ENCODE results near the gene DNAJC17.

DNAJC17 gene

DNA sequence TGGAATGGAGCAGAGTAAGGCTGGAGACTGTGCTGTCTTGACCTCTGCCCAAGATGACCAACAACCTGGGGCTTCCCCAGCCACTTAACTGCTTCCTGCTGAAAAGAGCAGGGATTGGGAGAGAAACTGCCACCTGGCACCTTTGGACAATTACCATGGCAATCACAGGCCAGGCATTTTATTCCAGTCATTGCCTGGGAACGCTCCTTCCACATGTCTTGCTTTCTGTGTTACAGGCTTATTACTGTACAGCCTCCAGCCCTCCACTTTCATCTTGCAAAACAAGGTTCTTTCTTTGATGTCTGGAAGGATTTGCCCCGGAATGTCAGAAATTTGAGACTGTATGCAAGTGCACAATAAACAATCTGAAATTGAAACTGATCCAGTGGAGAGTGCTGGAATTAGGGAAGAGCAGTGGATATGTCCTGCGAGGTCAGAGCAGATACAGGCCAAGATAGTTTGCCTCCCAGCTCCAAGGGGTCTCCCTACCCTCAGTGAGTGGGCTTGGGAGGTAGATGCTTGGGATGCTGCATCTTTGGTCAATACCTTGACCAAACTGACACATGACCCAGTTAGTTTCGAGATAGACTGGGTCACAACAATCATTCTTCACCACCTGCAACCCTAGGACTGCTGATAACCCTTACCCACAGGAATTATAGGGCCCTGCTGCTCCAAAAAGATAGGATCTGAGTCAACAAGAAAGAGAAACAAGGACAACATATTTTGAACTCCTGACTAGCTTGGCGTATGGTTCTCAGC is 18.6 kb upstream of the DNAJC17 start:
- POLR2A ChIA-PET, result no interaction called here
- no peak for DNase-seq (ENCODE audit: extremely low spot score)

DNA sequence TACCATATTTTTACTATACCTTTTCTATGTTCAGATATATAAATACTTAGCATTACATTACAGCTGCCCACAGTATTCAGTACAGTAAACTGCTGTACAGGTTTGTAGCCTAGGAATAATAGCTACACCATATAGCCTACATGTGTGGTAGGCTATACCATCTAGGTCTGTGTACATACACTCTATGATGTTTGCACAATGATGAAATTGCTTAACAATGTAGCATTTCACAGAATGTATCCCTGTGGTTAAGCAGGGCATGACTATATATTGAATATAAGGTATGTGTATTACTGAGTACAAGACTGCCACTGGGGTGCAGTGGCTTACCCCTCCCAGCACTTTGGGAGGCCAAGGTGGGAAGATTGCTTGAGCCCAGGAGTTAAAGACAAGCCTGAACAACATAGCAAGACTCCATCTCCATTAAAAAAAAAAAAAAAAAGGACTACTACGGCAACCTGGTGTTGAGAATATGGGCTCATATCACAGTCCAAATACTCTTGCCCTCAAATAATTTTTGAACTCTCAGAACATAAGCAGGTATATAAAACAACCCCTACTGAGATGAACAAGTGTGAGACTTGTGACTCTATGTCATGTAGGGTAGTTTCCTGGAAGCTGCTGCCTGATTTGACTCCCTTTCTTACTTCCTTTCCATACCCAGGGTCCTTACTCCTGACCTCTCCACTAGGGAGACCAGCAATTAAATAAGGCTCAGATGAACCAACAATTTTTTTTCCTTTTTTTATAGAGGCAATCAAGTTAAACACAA is 16.5 kb upstream of the DNAJC17 start:
- DNase-seq (ENCODE audit: extremely low spot score), result no peak
- ChIA-PET CTCF (interaction anchor here (1.9 kb wide), 1 partner anchor 35 kb away, joined by 5 read pairs; no protein-coding TSS in a partner anchor), POLR2A (no interaction called here)
- TF ChIP-seq, protein P1, sequence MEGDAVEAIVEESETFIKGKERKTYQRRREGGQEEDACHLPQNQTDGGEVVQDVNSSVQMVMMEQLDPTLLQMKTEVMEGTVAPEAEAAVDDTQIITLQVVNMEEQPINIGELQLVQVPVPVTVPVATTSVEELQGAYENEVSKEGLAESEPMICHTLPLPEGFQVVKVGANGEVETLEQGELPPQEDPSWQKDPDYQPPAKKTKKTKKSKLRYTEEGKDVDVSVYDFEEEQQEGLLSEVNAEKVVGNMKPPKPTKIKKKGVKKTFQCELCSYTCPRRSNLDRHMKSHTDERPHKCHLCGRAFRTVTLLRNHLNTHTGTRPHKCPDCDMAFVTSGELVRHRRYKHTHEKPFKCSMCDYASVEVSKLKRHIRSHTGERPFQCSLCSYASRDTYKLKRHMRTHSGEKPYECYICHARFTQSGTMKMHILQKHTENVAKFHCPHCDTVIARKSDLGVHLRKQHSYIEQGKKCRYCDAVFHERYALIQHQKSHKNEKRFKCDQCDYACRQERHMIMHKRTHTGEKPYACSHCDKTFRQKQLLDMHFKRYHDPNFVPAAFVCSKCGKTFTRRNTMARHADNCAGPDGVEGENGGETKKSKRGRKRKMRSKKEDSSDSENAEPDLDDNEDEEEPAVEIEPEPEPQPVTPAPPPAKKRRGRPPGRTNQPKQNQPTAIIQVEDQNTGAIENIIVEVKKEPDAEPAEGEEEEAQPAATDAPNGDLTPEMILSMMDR (IDR thresholded peaks at IDR 0.05; ENCODE audit: control extremely low read depth, extremely low read depth, low read depth, missing control alignments), result no peak

More for the DNA sequence above, 18.6 kb upstream of the DNAJC17 start:
- TF ChIP-seq, protein P1 (IDR thresholded peaks at IDR 0.05; ENCODE audit: control extremely low read depth, extremely low read depth, low read depth, missing control alignments), result no peak
- CTCF ChIA-PET, result interaction anchor here (0.9 to 1.6 kb wide), 2 partner anchors 10 to 360 kb away, joined by 3 read pairs; no protein-coding TSS in a partner anchor

DNA sequence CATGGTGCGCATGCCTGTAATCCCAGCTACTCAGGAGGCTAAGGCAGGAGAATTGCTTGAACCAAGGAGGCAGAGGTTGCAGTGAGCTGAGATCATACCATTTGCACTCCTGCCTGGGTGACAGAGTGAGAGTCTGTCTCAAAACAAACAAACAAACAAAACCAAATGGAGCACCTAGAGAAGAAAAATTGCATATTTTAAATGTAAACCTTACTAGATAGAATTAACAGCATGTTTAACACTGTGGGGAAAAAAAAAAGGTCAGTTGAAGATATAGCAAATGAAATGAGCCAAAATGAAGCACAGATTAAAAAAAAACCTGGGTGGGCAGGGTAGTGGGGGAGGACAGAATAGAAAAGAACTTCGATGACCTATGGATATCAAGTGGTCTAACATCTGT is 13.9 kb upstream of the DNAJC17 start:
- ChIA-PET POLR2A (no interaction called here), CTCF (no interaction called here)
- no peak for DNase-seq (ENCODE audit: extremely low spot score)
- TF ChIP-seq, protein P1 (IDR thresholded peaks at IDR 0.05; ENCODE audit: control extremely low read depth, extremely low read depth, low read depth, missing control alignments), result no peak

DNA sequence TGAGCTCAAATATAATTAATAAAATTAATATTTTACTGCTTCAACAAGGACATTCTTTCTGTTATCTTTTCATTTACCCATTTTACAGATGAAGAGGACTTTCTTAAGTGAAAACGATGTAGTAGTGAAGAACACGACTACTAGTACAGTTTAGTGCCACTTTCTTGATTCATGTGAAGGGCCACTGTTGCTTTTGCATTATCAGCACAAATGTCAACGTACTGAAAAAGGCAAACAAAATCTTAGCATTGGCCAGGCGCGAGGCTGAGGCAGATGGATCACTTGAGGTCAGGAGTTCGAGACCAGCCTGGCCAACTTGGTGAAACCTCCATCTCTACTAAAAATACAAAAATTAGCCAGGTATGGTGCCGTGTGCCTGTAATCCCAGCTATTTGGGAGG is 11.8 kb upstream of the DNAJC17 start:
- CTCF ChIA-PET, result interaction anchor here (1.0 to 1.6 kb wide), 3 partner anchors 9 to 40 kb away, joined by 3 to 9 read pairs (median 3); partner anchors contain the start of gene PPP1R14D
- DNase-seq (ENCODE audit: extremely low spot score), result no peak
- POLR2A ChIA-PET, result interaction anchor here (0.7 kb wide), 1 partner anchor 12 kb away, joined by 3 read pairs; no protein-coding TSS in a partner anchor
- TF ChIP-seq, protein P1 (IDR thresholded peaks at IDR 0.05; ENCODE audit: control extremely low read depth, extremely low read depth, low read depth, missing control alignments), result no peak

DNA sequence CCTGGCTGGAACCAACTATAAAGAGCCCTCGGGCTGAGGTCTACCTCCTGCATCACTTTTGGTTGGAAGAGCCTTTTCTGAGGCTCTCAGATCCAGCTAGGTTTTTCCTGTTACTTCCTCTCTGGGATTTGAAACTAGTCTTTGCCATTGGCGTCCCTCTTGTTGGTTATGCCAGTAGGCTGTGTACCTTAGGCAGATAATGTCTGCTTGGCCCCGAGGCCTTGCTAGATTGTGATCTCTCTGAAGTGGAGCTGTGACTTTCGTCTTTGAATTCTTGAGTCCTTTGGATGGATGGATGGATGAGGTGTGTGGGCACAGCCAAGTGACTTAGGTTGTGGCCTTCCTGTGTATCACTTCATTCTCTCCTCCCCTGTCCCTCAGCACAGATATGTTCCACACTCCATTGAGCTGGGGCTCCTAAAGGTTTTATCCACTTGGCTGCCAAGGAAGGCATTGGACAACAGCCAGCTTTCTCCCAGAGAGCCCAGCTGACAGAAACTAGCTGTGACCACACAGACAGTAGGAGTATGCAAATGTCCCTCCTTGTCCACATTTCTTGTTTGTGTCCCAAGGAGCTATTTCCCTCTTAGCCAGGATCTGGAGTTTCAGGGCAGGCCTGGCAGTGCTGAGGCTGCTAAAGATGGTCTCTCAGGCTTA is 7.9 kb upstream of the DNAJC17 start:
- no peak for DNase-seq (ENCODE audit: extremely low spot score)
- ChIA-PET CTCF (interaction anchor here (0.8 to 4.1 kb wide), 9 partner anchors 10 to 135 kb away, joined by 3 to 31 read pairs (median 3); partner anchors contain the start of gene VPS18), POLR2A (no interaction called here)
- TF ChIP-seq, protein P1 (IDR thresholded peaks at IDR 0.05; ENCODE audit: control extremely low read depth, extremely low read depth, low read depth, missing control alignments), result no peak

Data from GM10248 (cell line).